HG02798 (cell line): ENCODE measurements around the gene GPRC5B.

Experiments
- ATAC-seq: cut with Tn5 transposase; IDR thresholded peaks from one replicate; pipeline ENCODE4 v1.9.1; 2021; ENCODE audit warnings: mild to moderate bottlenecking; ENCODE audit not compliant: unreplicated experiment, poor library complexity

The GPRC5B gene

DNA sequence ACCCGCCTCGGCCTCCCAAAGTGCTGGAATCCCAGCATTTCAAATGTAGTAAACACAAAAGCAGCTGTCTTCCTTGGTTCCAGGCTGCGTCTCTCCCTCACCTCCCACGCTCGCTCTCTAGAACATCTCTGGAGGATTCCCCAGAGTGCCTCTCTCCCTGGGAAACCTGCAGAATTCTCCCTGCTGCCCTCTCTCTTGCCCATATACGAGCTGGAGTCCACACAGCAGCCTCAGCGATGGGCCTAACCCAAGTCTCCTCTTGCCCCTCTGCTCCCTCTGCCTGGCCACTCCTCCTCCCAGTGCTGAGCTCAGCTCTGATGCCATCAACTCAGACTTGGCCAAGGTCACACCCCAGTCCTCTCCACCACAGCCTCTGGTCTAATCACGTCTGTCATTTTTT lies 10.6 kb downstream of the GPRC5B start:
- ATAC-seq: no peak

DNA sequence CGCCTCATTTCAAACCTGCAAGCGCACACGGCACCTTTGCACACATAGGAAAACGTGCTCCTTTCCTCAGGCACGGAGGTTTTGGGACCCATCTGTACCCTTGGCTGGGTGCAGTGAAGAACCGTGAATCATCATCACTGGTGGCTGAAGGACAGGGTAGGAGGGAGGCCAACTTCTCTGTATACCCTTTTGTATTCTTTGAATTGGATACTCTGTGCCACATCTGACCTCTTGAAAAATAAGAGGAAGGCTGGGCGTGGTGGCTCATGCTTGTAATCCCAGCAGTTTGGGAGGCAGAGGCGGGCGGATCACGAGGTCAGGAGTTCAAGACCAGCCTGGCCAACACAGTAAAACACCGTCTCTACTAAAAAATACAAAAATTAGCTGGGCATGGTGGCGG lies 11.7 kb downstream of the GPRC5B start:
- no peak for ATAC-seq

DNA sequence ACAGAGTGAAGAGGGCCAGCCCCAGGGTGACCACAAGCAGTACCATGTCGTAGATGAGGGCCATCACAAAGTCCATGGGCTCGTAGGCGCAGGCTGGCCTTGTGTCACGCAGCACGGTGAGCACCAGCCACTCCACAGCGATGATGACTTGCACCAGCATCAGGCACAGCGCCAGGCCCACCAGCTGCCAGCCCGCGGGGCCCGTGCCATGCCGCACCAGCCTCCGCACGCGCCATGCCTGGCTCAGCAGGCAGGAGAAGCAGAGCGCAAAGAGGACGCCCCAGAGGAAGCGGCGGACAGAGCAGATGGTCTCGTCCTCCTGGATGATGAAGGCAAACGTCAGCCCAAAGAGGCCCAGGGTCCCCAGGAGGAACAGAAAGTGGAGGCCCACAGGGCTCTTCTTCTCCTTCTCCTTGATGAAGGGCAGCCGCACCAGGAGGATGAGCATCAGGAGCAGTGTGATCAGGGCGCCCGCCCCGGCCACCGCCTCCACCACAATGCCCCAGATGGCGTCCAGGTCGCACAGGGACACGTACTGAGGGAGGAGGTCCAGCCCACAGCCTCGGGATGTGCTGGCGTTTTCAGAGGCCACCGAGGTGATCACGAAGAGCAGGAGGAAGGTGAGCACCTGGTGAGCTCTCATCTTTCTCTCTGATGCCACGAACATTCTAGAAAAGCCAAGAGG lies 12.3 kb downstream of the GPRC5B start:
- no peak for ATAC-seq

DNA sequence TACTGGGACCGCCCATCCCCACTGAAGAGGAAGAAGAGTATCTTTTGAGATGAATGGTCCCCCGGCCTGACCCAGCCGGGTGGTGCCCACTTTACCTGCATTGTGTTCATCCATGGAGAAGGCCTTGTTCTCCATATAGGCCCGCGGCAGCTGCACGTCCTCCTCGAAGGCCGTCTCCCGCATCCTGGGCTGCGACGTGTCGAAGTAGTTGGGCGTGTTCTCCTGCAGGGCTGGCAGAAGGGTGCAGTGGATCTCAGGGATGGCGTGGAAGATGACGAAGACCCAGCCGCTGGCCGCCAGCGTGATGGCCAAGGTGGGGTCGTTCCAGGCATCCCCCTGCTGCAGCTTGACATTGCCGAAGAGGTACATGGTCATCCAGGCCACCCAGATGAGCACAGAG lies 12.9 kb downstream of the GPRC5B start:
- no peak for ATAC-seq

DNA sequence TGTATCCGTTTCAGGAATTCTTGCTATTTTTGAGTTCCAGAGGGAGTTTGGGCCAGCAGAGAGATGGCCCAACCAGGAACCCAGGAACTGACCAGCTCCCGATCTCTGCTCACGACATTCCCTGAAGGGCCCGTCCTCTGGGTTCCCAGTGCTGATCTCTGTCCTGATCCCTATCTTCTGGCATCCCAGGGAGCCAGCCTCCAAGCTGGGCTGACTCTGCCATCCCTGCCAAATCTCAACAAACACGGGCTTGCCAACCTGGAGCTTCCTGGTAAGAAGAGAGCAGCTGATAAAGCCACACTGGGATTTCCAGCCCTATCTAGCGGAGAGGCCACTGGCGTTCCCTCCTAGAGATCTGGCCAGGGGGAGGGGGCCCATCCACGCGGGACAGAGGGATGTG lies 16.2 kb downstream of the GPRC5B start:
- ATAC-seq: no peak

DNA sequence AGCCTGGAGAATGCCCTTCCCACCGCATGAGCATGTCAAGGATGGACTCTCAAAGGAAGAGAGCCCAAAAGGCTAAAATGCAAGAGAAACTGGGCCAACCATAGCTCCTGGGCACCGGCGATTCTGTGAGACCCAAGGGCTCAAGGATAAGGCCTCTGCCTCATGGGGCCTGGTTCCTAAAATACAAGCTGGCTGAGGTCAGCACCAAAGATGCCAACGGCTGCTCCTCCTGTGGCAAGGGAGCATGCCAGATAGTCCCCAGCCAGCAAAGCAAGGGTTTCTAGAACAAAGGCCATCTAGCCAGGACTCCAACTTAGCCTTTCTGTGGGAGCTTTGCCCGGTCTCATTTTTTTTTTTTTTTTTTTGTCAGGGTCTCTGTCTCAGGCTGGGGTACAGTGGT lies 20.1 kb downstream of the GPRC5B start:
- ATAC-seq: no peak

DNA sequence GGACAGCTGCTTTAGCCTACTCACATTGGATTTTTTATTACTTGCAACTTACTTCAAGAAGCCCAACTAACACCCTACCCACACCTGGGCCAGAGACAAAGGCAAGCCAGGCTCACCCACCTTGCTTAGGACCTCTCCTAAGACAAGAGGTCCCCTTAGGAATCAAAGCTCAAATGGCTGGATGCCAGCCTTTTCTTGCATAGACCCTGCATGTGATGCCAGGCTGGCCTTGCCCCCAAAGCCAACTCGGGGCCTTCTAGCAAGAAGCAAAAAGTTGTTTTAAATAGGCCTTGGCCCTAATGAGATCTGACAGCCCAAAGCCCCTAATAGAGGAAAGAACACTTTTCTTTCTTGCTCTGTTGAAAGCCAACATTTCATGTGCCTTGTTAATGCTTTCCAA lies 20.7 kb downstream of the GPRC5B start:
- ATAC-seq: no peak

DNA sequence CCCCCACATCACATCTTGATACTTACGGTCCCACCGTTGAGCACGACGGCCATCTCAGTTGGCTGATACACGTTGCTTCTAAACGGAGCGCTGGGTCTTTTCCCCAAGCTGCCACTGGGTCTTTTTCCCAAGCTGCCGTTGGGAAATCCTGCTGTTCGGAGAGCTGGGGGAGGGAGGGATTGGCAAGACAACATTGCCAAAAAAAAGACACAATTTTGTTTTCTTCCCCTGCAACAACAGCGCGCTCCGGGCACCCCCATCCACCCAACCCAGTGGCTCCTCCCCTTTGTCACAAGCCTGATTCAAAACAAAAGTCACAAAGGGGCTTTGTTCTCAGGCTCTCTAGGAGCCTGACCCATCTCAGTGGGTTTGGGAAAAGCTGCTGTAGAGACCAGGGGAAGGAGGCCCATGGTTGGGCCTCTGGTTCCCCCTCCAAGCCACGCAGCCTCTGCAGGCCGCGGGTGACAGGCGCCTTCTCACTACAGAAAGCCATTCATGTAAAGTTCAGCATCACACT lies 22.8 kb downstream of the GPRC5B start:
- ATAC-seq: no peak

DNA sequence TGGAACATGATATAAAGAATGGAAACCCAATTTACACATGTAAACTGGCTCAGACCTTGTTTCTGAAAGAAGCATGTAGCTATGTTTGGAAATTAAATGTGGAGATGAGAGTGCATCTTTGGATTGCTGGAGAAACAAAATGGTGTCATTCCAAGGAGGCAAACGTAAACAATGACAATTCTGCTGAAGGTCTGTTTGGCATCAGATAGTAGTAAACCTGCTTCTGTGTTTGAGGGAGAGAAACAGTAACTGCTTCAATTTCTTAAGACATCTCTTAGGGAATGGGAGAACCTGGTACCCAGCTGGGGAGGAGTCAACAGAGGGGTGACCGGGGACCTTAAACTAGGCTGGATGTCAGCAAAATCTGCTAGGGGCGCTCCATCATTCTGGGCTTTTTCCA lies 23.5 kb downstream of the GPRC5B start:
- ATAC-seq: no peak

DNA sequence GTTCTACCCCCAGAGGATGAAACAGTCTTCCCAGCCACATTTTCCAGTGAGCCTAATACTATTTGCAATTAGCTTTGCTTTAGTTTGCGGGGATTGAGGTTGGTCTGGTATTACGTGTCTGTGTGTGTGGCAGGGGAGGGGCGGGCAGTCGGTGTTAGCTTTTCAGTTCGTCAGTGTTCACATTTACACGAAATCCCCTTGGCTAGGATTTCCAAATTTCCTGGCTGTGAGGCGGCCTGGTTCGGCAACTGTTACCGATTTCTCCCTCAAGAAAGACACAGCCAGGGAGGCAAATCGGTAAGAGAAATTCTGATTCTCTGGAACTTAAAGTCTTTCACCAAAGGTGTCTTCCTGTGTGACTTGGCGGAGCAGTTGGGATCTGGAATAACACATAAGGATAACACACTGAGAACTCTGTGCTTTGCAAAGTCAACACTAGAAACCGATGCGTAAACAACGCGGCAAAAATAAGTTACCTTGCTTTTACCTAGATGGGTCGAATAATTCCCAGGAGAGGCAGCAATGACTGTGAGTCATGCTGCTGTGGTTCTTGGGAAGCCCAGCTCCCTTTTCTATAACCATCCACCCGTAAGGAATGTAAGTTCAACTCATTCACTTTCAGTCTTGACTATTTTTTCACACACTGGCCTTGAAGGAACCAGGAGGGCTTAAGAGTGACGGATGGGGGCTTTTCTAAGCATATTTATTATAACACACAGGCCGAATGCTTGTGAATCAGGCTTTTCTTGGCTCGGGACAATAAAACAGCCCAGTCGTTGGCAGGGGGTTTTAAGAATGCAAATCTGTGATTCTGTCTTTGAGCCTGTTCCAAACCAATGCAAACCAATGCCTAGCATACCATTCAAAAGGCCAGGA lies 24.2 kb downstream of the GPRC5B start:
- ATAC-seq: no peak

DNA sequence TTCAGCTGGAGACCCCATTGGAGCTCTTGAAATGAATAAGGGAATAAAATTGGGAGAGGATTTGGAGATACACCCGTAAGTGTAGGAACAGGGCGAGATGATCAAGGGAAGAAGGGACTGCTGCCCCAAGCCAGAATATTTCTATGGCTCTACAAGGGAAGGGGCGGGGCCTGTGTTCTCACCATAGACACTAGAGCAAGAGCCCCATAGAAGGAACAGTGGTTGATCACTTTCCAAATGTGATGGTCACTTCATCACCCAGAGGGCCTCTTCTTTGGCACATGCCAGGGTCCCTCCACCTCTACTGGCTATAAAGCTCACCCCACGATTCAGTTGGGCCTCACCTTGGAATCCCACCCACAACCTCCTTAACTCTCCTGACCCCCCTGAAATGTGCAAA lies 25.0 kb downstream of the GPRC5B start:
- ATAC-seq: no peak

DNA sequence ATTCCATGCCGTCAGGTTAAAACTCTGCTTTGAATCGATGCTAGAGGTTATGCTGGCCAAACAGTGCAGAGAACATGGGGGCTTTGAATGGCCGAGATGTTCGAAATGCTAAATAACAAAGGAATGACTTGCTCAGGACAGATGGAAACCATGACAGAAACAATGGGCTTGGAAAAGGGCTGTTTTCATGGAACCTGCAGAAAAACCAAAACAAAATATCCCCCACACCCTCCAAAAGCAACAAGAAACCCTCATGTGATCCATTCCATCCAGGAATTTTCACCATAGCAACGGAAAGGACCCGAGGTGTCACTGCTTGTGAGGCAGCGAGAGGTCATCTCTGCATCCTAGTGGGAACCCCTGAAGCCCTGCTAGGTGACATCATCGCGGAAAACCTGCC lies 25.5 kb downstream of the GPRC5B start:
- ATAC-seq: no peak

DNA sequence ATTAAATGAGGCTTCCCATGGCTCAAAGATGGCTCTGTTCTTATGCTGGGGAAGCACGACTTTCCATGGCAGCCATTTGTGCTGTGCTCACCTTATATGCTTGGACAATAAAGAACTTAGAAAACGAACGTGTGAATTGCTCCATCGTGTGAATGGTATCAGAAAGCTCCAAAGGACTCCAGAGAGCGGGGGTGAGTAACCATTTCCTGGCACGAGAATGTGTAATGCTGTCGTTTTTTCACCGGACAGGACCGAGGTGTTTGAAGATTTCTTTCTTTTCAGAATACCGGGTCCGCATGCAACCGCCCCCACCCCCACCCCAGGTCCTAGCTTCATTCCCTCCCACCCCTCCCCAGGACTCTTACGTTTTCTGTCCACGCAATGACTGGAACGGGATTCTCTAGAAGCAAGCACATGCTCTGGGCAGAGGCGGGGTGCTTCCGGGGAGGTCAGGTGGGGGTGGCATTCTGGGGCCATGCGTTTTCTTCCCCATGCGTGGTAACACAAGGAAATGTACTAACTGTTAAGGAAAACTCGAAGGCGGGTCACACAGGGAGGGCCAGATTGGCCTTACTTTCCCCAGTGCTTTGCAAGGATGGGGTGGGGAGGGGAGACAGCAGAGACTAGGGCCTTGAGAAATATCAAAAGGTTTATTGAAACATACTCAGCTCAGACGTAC lies 26.2 kb downstream of the GPRC5B start:
- no peak for ATAC-seq

DNA sequence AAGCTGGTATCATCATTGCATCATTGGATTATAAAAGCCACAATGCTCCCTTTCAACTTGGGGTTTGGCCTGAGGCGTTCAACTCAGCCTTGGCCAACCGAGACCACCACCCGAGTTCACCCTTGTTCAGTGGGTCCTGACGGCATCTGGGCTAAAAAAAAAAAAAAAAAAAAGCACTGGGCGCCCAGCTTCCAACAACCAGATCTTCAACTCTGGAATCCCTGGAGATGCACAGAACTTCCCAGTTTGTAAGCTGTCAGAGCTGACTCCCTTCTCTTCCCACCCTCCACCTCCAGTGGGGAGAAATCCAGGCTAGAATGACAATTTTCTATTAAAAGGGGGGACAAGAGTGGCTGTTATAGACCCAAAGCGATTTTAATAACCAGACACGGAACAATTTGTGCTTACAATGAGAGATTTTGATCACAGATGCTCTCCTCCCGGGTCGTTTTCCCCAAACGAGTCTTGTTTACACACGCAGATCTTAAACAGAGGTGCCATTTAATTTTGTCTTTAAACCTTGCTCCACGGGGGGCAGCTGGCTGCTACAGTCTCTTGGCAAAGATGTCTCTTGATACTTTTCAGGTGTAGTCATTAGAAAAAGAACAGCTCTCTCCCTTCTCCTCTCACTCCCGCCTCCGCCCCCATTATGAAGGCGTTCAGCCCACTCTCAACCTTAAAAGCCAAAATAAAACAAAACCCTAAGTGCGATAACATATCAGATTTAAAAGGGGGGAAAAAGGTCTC lies 26.9 kb downstream of the GPRC5B start:
- ATAC-seq: no peak

DNA sequence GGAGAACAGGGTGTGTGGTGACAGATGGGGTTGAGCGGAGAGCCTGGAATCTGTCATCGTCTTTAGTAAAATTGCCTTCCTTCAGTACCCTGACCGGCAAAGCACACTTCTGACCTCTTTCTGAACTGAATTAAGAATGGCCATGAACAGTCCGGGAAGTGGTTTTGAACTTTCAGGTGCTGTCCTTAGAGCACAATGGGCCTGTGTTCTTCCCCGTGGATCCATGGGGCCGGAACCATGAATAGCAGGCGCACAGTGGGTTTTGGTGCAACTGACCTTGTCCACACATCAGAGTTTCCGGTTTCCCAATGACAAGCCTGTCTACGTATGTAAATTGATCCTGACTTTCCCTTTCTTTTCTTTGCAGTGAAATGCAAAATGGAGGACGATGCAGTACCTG lies 28.5 kb downstream of the GPRC5B start:
- no peak for ATAC-seq

DNA sequence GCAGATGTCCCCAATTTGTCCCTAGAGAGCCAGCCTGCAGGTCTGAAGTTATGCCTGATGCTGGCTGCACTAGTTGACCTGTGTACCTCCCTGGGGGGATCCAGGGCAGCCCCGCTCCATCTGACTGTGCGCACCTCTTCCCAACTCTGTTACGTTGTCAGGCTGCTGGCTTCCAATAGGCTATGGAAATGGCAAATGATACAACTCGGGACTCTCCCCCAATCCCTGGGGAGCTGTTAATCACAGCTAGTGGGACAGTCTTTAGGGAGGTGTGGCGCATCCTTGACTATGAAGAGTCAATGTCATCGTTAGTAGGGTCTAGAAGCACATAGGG lies 30.1 kb downstream of the GPRC5B start:
- no peak for ATAC-seq

DNA sequence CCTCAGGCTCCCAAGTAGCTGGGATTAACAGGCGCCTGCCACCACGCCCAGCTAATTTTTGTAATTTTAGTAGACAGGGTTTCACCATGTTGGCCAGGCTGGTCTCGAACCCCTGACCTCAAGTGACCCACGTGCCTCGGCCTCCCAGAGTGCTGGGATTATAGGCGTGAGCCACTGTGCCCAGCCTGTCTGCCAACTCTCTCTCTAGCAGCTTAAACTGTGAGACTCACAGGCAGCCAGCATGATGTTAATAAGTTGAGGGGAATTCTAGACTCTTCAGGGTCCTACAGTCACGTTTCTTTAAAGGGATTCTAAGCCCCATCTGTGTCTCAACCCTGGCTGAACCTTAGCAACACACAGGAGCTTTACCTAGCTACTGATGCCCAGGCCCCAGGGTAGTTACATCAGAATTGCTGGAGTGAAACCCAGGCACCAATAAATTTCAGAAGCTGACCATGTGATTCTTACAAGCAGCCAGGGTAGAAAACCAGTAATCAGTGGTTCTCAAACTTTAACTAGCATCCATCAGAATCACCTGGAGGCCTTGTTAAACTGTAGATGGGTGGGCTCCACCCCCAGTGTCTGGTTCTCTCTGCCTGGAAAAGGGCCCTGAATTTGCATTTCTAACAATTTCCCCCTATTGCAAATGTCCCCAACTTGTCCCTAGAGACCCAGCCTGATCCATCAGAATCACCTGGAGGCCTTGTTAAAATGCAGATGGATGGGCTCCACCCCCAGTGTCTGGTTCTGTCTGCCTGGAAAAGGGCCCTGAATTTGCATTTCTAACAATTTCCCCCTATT lies 30.7 kb downstream of the GPRC5B start:
- no peak for ATAC-seq

DNA sequence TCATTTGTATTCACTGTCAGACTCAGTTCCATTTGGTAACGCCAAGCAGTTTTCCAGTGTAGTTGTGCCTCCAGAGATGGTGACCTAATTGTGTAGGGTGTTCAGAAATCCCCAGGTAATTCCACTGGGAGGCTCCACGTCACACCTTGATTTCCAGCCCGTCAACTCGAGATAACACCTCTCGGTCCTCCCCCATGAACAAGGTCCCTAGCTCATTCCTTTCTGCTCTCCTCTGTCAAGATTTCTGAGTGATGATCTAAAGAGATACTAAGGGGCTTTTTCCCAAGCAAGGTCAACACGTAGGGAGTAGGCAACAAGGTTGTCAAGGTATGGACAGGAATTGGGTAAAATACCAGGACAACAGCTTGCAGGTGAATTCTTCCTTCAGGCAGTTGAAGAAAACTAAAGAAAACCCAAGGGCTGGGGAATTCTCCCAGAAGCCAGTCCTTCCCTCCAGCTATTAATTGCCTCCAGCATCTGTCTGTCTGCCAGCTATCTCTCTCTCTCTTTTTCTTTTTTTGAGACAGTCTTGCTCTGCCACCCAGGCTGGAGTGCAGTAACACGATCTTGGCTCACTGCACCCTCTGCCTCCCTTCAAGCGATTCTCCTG lies 31.4 kb downstream of the GPRC5B start:
- ATAC-seq: no peak

DNA sequence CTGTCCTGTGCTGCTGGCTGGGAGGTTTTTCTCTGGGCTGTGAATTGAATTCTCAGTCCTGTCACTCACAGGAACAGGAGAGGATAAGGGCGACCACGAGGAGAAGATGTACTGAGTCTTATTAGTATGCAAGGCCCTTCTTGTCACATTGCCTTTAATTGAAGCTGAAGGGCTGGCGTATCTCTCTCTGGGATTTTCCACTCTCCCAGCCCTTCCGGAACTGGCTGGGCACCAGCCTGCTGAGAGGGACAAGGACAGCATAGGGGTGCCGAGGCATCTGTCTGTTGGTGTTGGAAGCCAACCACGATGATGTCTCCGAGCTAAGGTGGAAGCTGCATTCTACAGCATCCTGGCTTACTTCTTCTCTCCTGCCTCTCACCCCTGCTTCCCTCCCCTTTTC lies 33.2 kb downstream of the GPRC5B start:
- no peak for ATAC-seq
